ENCODE results near the gene THBS4.

Gene THBS4

GRCh38 chr5:80127116-80127552 is 92.0 kb downstream of the THBS4 start:
- ATAC-seq, result no peak
- no peak for TF ChIP-seq PATZ1 (CRISPR knock-in tag; IDR thresholded peaks at IDR 0.05; ENCODE audit: borderline replicate concordance)
- TF ChIP-seq ISL1 (CRISPR knock-in tag; IDR thresholded peaks at IDR 0.05), result no peak
- TF ChIP-seq TOX (CRISPR knock-in tag; IDR thresholded peaks at IDR 0.05; ENCODE audit: borderline replicate concordance), result no peak
- no peak for TF ChIP-seq OSR1 (CRISPR knock-in tag; IDR thresholded peaks at IDR 0.05)
- TF ChIP-seq ZNF565 (CRISPR knock-in tag; conservative IDR thresholded peaks at IDR 0.05; ENCODE audit: low read depth), result no peak
- no peak for TF ChIP-seq ZFP30 (CRISPR knock-in tag; IDR thresholded peaks at IDR 0.05)
- TF ChIP-seq POU6F1 (CRISPR knock-in tag; IDR thresholded peaks at IDR 0.05; ENCODE audit: borderline replicate concordance, low read depth), result no peak
- TF ChIP-seq PPARA (CRISPR knock-in tag; IDR thresholded peaks at IDR 0.05; ENCODE audit: borderline replicate concordance), result no peak
- no peak for TF ChIP-seq TSHZ2 (CRISPR knock-in tag; IDR thresholded peaks at IDR 0.05)
- no peak for TF ChIP-seq ESRRG (CRISPR knock-in tag; IDR thresholded peaks at IDR 0.05)
- no peak for TF ChIP-seq BACH2 (CRISPR knock-in tag; IDR thresholded peaks at IDR 0.05; ENCODE audit: borderline replicate concordance)
- TF ChIP-seq CSRNP3 (CRISPR knock-in tag; IDR thresholded peaks at IDR 0.05), result no peak
- no peak for TF ChIP-seq CREB5 (CRISPR knock-in tag; IDR thresholded peaks at IDR 0.05; ENCODE audit: low read depth)
- no peak for TF ChIP-seq ARNTL (CRISPR knock-in tag; IDR thresholded peaks at IDR 0.05; ENCODE audit: borderline replicate concordance, low read depth)
- no peak for TF ChIP-seq CSDC2 (CRISPR knock-in tag; IDR thresholded peaks at IDR 0.05)
- TF ChIP-seq ZNF8 (CRISPR knock-in tag; IDR thresholded peaks at IDR 0.05), result no peak

- ATAC-seq, result no peak
- TF ChIP-seq PPARA (CRISPR knock-in tag; IDR thresholded peaks at IDR 0.05; ENCODE audit: borderline replicate concordance) (no peak), ZC3H10 (CRISPR knock-in tag; IDR thresholded peaks at IDR 0.05) (no peak), ZFP30 (CRISPR knock-in tag; IDR thresholded peaks at IDR 0.05) (no peak), CSDC2 (CRISPR knock-in tag; IDR thresholded peaks at IDR 0.05) (no peak)
These were observed 93.0 kb downstream of the THBS4 start for GRCh38 chr5:80128141-80128540.

- TF ChIP-seq ZNF70 (CRISPR knock-in tag; IDR thresholded peaks at IDR 0.05) (no peak), TOX (CRISPR knock-in tag; IDR thresholded peaks at IDR 0.05; ENCODE audit: borderline replicate concordance) (no peak)
- ATAC-seq, result no peak
These were observed 94.0 kb downstream of the THBS4 start for GRCh38 chr5:80129146-80129545.

All from SK-N-SH treated with all-trans-retinoic acid at 6 μM for 48 hours (cell line).